ENCODE measurements around the gene SPPL3. TPM values are rescaled to one million over a fixed set of nuclear protein-coding genes. Genes with fewer than 3 reads are reported as not detected.

The SPPL3 gene
- total and polyA plus RNA-seq, 2 experiments from 2014 or later, result 10.9 to 27.8 TPM

GRCh38 chr12:120870415-120870814 lies 33.7 kb downstream of the SPPL3 start (continued):
- no peak for TF ChIP-seq EZH2 (IDR thresholded peaks at IDR 0.05; ENCODE audit: low read depth, unreplicated experiment)
- no peak for TF ChIP-seq CREB1 (CRISPR knock-in tag; IDR thresholded peaks at IDR 0.05; ENCODE audit: low read depth)
- TF ChIP-seq NANOG (IDR thresholded peaks at IDR 0.05; ENCODE audit: borderline replicate concordance), result no peak

DNA sequence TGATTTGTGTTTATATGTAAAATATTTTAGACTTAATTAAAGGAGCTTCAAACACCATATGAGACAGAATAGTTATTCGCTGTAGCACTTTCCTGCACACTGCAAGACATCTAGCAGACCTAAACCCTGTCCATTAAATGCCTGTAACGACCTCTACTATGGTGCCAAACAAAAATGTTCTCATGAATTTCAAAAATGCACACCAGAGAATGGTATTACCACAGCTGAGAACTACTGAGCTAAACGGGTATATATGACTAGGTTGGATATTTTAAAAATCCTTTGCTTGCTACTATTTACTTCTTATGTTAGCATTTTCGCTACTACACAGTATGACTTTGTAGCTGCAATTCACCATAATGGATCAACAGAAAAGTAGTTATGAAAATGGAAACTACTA lies 34.8 kb downstream of the SPPL3 start:
- Mint-ChIP-seq H3K36me3 (ENCODE audit: low read depth) (peaks cover 2% of the 10 kb centered on the region; the same call in 2 of the 3 replicates), H3K27me3 (ENCODE audit: insufficient read depth, low read depth, poor library complexity) (peaks cover under 1% of the 10 kb centered on the region), H3K27ac (no peak overlapping the region), H3K4me3 (no peak overlapping the region), H3K4me1 (peaks cover 11% of the 10 kb centered on the region; the same call in 2 of the 3 replicates), H3K9me3 (no peaks in the 10 kb centered on the region; the same call in 2 of the 3 replicates)
- Histone ChIP-seq H3K9me2 (ENCODE audit: insufficient read depth) (no peaks in the 10 kb centered on the region), H3K27ac (ENCODE audit: low read depth) (no peak overlapping the region), H3F3A (replicated peaks; ENCODE audit: low read depth) (no peaks in the 10 kb centered on the region), H3K36me3 (ENCODE audit: insufficient read depth) (no peaks in the 10 kb centered on the region; the same call in 1 of the 2 replicates), H3K27me3 (ENCODE audit: insufficient read depth) (no peaks in the 10 kb centered on the region), H2AFZ (no peak overlapping the region), H3K4me3 (no peak overlapping the region), H3K4me2 (no peak overlapping the region), H3K79me2 (replicated peaks; ENCODE audit: insufficient read depth) (peaks cover 90% of the 10 kb centered on the region), H4K20me1 (replicated peaks; ENCODE audit: insufficient read depth) (no peaks in the 10 kb centered on the region; the same call in 1 of the 2 replicates), H3K4me1 (ENCODE audit: insufficient read depth) (no peaks in the 10 kb centered on the region)
- TF ChIP-seq POLR2AphosphoS5 (IDR thresholded peaks at IDR 0.05; ENCODE audit: low read depth) (no peak), CREB1 (CRISPR knock-in tag; IDR thresholded peaks at IDR 0.05; ENCODE audit: low read depth) (no peak), CTCF (conservative IDR thresholded peaks at IDR 0.05; ENCODE audit: low read depth in 2 of 2) (no peak), ZNF114 (CRISPR knock-in tag; IDR thresholded peaks at IDR 0.05) (no peak), ETS1 (IDR thresholded peaks at IDR 0.05) (no peak), STAT1 (IDR thresholded peaks at IDR 0.05; ENCODE audit: unreplicated experiment) (no peak), NANOG (IDR thresholded peaks at IDR 0.05; ENCODE audit: borderline replicate concordance) (no peak), EZH2phosphoT487 (IDR thresholded peaks at IDR 0.05; ENCODE audit: unreplicated experiment) (no peak), EZH2 (IDR thresholded peaks at IDR 0.05; ENCODE audit: low read depth, unreplicated experiment) (no peak), ZNF331 (CRISPR knock-in tag; IDR thresholded peaks at IDR 0.05; ENCODE audit: low read depth) (no peak), REST (IDR thresholded peaks at IDR 0.05; ENCODE audit: unreplicated experiment) (no peak), JUNB (IDR thresholded peaks at IDR 0.05; ENCODE audit: unreplicated experiment) (no peak)
- TF ChIP-seq, protein P1, sequence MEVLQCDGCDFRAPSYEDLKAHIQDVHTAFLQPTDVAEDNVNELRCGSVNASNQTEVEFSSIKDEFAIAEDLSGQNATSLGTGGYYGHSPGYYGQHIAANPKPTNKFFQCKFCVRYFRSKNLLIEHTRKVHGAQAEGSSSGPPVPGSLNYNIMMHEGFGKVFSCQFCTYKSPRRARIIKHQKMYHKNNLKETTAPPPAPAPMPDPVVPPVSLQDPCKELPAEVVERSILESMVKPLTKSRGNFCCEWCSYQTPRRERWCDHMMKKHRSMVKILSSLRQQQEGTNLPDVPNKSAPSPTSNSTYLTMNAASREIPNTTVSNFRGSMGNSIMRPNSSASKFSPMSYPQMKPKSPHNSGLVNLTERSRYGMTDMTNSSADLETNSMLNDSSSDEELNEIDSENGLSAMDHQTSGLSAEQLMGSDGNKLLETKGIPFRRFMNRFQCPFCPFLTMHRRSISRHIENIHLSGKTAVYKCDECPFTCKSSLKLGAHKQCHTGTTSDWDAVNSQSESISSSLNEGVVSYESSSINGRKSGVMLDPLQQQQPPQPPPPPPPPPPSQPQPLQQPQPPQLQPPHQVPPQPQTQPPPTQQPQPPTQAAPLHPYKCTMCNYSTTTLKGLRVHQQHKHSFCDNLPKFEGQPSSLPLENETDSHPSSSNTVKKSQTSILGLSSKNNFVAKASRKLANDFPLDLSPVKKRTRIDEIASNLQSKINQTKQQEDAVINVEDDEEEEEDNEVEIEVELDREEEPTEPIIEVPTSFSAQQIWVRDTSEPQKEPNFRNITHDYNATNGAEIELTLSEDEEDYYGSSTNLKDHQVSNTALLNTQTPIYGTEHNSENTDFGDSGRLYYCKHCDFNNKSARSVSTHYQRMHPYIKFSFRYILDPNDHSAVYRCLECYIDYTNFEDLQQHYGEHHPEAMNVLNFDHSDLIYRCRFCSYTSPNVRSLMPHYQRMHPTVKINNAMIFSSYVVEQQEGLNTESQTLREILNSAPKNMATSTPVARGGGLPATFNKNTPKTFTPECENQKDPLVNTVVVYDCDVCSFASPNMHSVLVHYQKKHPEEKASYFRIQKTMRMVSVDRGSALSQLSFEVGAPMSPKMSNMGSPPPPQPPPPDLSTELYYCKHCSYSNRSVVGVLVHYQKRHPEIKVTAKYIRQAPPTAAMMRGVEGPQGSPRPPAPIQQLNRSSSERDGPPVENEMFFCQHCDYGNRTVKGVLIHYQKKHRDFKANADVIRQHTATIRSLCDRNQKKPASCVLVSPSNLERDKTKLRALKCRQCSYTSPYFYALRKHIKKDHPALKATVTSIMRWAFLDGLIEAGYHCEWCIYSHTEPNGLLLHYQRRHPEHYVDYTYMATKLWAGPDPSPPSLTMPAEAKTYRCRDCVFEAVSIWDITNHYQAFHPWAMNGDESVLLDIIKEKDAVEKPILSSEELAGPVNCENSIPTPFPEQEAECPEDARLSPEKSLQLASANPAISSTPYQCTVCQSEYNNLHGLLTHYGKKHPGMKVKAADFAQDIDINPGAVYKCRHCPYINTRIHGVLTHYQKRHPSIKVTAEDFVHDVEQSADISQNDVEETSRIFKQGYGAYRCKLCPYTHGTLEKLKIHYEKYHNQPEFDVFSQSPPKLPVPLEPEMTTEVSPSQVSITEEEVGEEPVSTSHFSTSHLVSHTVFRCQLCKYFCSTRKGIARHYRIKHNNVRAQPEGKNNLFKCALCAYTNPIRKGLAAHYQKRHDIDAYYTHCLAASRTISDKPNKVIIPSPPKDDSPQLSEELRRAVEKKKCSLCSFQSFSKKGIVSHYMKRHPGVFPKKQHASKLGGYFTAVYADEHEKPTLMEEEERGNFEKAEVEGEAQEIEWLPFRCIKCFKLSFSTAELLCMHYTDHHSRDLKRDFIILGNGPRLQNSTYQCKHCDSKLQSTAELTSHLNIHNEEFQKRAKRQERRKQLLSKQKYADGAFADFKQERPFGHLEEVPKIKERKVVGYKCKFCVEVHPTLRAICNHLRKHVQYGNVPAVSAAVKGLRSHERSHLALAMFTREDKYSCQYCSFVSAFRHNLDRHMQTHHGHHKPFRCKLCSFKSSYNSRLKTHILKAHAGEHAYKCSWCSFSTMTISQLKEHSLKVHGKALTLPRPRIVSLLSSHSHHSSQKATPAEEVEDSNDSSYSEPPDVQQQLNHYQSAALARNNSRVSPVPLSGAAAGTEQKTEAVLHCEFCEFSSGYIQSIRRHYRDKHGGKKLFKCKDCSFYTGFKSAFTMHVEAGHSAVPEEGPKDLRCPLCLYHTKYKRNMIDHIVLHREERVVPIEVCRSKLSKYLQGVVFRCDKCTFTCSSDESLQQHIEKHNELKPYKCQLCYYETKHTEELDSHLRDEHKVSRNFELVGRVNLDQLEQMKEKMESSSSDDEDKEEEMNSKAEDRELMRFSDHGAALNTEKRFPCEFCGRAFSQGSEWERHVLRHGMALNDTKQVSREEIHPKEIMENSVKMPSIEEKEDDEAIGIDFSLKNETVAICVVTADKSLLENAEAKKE (CRISPR knock-in tag; IDR thresholded peaks at IDR 0.05), result no peak
- no peak for DNase-seq (ENCODE audit: low spot score)
- ATAC-seq, result no peak

All from GM23338 (cell line).